GM21423 (cell line): Measurements from ENCODE around the gene EQTN.

Experiments
- ATAC-seq: cut with Tn5 transposase; IDR thresholded peaks from one replicate; pipeline ENCODE4 v1.9.1; 2021; ENCODE audit warnings: mild to moderate bottlenecking, moderate library complexity; ENCODE audit not compliant: unreplicated experiment

The EQTN gene

DNA sequence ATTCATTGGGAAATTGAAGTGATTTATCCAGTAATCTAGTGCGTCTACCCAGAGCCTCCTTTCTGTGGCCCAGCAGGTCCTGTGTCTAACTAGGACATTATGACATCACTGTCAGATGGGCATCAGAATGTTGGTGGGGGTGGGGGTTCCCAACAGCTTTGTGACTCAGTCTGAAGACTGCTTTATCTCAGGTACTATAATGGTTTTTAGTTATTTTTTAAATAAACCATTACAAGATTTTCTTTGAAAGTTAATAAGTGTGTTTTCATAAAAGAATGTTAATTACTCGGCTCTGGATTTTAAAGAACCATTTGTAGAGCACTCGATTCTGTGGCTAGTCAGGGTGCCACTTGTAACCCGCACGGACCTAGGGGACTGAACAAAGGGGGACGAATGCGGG is at the start of gene EQTN:
Gene EQTN, minus strand, starts transcription at position 101 of the 400 bp plus-strand sequence. Its CDS starts 95 bp downstream, at position 6.
- ATAC-seq = no peak

DNA sequence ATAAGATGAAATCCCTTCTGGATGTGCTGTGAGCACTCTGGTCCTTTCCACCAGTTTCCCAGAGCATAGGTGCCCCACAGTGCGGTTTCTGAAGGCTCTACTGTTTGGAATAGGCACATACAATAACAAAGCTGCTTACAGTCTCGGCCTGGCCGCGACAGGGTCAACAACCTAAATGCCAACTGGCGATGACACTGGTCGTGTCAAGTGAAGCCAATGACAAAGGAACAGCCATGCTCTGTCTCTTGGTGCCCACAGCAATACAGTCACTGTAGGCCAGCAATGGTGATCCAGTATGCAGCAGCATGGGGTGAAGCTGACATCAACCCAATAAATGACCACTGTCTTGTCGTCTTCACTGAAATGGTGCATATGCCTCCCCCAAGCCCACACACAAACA is 47.8 kb upstream of the EQTN start:
- no peak for ATAC-seq

DNA sequence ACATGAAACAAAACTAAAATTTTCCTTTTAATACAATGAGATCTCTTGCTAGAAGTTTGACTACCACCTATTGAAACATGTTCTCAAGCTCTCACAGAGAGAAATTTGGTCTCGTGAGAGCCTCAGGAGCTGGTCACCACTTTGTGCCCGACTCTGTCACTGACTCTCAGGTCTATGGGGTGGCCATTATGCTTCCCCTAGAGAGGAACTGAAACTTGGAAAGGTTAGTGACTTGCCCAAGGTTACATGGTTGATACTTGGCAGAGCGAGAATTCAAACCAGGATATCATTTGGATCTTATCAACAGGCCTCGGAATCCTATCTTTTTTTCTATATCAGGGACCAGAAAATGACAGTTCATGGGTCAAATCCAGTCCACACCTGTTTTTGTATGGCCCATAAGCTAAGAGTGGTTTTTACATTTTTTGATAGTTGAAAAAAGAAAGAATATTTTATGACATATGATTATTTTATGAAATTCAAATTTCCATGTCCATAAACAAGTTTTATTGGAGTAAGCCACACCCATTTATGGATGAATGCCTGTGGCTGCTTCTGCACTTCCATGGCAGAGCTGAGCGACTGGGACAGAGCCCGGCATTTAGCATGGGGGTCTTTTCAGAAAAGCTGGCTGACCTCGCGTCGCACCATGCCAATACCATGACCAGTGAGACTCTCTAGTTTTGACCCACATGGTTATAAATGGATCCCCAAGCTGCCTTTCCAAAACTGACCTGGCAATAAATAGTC is 44.8 kb upstream of the EQTN start:
- ATAC-seq = no peak

DNA sequence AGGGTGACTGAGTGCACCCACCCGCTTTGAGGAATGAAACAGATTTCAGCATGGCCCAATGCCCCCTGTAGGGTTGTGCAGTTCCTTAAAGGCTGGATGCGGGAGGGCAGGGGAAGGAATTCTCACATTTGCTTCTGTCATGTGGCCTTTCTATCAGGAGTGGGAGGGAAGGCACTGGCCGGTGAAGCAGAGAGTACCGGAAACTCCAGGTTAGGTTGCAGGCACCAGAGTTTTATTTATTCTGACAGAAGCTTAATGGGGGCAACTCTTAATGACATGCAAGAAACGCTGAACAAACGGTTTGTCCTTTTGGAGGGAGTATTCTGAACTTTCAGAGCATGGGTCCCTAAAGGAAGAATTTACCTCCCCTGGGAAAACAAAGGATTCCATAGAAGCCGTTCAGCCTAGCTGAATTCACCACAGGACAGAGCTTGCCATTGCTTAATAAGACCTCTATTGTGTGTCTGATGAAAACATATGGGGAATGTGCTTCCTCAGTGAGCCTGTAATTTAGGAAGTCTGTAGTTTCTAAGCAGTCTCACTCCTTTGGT is 44.1 kb upstream of the EQTN start:
- ATAC-seq = no peak

DNA sequence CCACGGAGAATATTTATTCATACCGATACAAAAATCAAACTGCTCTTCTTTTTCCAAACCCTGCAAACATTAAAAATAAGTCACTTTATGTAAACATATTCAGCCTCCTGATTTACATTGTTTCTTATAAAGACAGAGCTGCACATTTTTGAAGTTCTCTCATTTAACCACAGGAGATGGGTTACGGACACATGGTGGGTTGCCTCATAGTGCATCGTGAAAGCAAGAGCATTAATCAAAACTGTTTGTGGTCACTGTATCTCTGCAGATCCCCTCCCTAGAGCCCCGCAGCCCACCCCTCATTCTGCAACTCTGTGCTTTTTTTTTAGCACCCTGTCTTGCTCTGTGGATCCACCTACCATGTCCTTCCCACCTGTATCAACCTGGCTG is 43.3 kb upstream of the EQTN start:
- no peak for ATAC-seq

DNA sequence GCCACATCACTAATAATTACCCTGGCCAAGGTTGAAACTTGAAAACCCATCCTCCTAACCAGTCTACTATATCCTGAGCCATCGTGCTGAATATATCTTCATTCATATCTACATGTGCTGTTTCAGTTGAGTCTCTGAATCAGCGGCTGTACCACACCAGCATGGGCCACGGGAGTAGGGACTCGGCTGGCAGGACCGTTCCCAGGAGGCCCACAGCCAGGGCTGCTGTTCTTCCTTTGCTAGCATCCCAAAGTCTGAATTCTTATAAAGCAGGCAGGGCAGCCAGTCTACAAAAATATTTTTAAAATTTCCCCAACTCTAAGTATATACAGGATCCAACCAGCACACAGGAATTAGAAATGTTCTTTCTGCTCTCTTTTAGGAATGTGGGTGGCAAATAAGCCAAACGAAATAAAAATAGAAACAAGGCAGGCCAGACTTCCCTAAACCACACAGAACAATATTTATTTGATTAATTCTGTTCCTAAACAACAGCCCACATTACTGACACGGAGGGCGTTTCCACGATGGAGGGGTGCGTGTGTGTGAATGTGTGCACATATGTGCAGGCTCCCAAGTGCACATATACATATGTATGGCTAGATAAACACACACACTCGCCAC is 42.8 kb upstream of the EQTN start:
- no peak for ATAC-seq

DNA sequence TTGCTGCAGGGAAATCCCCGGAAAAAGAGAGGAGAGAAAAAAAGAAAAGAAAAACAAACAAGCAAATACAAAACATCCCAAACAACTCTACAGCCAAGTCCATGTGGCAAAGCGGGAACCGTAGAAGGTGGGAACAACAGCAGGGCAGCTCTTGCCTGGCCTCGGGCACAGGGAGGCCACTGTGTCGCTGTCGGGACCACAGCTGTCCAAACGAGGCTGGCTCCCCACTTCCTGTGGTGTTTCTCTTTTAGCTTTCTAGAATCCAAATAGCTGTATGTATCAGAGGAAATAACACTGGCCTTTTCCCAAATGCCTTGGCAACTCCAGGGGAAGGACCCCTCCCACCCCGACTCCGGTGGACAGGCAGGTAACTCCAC is 41.6 kb upstream of the EQTN start:
- ATAC-seq = no peak

DNA sequence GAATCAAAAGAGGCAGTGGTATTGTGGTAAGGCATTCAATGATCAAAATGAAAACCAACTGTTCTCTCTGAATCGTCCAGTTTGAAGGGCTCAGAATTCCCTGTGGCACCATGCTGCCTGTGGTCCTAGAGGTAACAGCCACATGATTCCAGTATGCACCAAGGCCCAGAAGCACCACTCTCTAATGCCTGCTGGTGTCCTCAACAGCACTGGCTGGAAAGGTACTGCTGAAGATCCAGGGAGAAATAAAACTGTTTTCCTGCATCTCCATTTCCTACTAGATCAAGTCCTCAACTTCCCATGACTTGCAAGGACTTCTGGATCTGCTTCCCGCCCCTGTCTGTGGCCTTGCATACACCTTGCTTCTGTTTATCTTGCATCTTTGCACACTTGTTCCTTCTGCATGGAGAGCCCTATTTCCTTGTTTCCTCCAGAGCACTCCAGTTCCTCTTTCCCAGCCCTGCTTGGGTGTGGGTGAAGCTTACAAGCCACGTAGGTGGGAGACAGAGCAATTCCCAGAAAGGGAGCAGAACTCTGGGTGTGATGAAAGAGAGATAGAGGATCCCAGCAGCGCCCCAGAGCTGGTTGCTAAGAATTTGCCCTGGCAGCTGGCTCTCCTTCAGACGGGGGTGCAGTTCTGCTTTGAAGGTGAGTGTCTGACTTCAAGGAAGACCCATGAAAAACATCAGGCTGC is 41.0 kb upstream of the EQTN start:
- no peak for ATAC-seq

DNA sequence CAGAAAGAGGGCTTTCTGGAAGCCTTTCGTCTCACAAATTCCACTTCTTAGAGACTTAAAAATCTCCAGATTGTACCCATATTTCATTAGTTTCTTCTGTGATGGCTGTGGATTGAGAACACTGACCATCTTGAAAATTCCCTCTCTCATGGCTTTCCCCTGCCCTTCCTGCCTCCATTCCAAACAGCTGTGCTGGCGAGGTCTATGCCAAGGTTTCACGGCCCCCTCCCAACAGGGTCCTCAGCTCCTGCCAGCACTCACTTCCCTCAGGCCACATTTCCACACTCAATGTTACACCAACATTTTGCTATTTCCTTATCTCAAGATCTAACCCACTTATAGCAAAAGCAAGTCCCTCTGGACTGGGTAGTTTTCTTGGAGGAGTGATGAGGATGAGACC is 40.3 kb upstream of the EQTN start:
- no peak for ATAC-seq

DNA sequence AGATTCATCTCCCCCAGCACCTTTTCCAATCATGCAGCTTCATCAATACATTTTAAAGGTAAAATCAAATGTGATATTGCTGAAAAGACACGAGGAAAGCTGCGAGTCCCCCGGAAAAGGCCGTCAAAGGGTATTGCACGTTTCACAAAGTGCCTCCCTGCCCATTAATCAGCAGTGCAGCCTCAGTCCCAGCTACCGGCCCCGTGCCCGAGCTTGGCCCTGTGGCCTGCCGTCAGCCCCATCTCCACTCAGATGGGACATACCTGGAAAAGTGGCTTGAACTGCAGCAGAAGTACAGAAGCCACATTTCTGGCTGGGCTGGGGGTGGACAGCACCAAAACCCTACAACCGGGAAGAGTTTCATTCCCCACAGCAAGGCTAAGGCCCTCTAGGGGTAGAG is 39.9 kb upstream of the EQTN start:
- no peak for ATAC-seq

DNA sequence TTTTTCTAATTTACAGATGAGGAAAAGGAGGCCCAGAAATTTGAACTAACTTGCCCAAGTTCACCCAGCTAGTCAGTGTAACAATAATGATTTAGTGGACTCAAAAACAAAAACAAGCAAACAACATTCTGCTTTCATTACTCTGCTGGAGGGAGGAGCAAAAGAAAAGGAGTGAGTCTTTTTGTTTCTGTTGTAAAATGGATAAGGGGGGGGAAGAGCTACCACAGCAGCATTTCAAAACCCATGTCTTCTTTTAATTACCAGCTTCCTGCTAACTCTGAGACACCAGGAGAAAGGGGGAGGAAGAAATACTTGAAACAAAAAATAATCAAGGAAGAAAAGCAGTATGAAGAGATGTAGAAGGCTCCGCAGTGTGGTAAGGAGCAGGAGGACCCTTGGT is 39.2 kb upstream of the EQTN start:
- ATAC-seq = no peak

DNA sequence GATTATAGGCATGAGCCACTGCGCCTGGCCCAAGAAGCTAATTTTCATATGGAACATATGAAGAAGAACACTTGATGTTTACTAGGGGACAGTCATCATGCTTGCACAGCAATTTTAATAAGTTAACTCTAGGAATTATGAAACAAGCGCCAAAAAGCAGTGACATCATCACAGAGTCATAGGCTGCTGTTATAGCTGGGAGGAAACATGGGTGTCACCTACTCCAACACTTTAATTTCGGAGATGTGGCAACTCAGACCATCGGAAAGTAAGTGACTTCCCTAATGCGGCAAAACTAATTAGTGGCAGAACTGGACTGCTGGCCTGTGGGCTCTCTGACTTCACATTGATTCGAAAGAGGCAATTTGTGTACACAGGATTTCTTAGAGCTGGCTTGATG is 38.1 kb upstream of the EQTN start:
- ATAC-seq = no peak

DNA sequence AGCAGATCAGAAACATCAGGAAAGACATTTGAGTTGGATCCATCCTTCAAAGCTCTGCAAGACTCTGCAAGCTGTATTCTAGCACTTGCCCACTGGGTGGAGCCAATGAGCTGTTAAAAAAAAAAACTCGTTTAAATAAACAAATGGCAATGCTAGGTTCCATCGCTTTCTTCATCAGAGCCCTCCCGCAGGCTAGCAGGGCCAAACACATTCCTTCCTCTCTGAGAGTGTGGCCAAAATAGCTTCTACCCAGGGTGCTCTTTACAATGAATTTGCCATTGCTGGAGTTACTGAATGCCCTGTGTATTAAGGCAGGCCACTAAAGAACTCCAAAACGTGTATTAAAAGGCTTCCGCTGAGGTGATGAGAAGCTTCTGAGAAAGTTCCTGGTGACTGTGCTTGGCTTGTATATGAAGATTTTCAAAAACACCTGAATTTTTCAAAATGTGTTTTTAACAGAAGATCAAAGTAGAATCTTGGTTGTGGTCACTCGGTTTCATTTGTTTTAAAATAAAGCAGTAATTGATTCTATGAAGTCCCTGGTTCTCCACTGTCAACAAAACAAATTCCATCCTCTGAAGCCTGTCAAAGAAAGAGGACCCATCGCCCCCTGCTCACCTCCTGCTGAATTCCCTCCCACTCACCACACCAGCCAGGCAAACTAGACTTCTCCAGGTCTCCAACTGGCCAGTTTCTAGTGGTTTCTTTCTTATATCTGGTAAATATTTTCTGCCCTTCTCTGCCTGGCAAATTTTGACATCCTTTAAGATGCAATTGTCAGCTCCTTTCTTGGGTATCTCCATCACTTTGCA is 36.5 kb upstream of the EQTN start:
- ATAC-seq = peak; percentile 75

DNA sequence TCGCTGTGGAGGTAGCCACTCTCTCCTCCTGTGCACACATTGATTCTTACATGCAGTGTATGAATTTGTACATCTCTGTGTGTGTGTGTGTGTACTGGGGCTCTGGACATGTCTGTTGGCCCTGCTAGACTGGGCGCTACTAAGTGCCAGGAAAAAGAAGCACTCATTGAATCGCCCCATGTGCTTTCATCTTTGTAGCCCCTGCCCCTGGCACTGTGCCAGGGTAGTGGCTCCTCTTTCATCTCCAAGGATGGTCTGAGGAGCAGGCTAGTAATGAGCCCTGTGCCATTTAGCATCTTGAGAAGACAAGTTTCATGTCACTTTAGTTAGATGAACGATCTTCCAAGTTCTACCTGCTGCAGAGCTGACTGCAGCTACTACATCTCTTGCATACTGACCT is 34.4 kb upstream of the EQTN start:
- no peak for ATAC-seq

DNA sequence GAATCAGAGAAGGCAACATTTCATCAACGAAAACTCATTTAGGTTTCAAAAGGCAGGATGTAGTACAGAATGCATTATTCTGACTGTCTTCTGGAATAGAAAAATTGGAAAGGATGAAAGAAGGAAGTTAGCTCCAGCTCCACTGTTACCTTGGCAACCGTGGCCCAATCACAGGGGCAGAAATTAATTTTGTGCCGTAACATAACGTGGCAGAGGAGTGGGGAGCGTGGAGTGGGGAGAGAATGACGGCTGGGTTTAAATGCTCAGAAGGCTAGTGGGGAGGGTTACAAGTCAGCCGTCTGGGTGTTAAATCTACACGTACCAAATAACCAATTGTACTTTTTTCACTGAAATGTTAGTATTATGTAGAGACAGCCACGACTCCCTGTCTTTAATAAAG is 32.3 kb upstream of the EQTN start:
- no peak for ATAC-seq

DNA sequence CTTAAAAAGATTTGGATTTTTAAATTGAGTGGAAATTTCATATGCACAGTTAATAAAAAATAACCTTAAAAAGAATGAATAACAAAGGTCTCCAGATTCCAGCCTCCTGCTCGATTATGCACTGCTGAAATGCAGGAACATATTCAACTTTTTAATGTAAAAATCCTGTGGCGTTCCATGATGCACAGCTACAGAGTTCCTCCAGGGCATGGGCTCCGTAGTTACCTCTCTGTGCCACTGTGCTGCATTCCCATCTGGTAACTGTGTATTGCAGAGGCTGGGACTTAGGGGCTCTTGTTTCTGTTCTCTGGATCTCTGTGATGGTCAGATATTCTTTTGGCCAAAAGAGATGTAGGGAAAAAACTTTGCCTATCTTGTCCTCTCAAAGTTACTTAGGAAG is 31.5 kb upstream of the EQTN start:
- ATAC-seq = no peak

DNA sequence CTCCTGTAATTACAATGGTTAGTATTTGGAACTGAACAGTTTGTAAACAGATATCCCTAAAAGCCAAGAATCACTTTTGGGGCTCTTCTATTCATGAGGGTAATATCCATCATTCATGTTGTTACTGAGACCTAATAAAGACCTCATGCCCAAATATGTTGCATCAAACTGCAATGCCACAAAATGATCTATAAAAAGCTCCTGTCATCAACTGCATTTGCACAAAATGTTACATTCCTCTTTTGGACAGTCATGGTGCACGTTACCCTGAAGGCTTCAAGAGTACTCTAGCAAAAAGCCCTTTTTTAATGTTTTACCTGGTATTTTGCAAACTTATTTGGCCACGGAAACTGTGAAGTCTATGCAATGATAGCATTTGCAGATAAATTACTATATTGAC is 14.2 kb upstream of the EQTN start:
- ATAC-seq = no peak

DNA sequence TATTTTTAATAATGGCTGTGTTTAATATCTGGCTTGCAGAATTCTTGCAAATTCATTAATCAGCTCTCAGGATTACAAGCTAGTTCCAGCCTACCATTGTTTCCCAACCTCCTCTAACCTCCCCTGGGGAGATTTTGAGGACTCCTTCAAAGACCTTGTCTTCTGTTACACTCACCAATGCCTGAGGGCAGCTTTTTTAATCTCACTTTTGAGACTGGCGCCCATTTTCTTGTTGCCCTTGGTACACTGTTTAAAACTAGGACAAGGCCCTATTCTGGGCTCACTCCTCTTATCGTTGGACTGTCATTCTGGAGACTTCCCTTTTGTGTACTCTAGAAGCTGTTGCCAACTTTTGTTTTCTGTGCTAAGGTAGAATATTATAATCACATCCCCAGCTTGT is 13.6 kb upstream of the EQTN start:
- no peak for ATAC-seq

DNA sequence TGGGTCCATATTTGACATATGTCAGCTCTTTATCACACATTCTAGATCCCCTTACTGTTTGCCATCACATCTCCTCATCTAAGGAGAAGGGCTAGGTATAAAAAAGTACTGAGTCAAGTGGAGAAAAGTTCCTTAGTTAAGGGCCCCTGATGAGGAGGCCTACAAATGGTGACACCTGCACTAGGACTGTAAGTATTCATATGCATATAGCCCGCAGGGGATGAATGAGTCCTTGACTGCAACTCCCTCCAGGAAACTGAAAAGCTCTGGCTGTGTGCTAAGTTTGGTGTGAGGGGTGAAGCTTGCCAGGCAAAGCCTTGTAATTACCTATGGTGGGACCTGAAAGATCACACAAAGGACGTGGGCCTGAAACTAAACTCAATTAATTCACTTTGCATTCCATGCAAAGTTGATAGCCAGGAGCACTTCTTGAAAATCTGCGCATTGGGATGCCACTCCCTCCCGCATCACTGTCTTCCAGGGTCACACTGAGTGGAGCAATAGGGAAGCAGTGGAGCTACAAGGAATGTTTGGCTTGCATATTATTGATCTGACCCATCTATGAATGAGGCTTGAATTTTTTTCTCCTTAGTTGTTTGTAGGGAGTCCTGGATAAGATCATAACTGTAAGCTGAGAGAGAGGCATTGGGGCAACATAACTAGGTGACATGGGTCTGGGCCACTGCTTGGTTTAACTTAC is 11.9 kb upstream of the EQTN start:
- ATAC-seq = no peak

DNA sequence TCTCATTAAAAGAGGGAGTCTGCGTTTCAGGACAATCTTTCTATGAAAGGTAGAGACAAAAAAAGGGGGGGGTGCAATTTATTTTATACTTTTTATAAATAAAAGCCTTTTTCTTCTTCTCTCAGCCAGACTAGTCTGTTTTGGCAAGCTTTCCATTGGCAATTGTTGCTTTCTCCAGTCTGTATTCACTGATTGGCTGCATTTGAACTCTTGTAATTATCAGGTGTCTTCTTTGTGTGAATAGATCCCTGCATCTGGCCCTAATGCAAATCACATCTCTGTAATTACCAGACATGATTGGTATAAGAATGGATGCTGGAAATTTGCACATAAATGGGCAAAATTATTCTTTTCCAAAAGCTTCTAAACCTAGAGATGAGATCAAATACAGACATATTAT is 7.6 kb upstream of the EQTN start:
- no peak for ATAC-seq

DNA sequence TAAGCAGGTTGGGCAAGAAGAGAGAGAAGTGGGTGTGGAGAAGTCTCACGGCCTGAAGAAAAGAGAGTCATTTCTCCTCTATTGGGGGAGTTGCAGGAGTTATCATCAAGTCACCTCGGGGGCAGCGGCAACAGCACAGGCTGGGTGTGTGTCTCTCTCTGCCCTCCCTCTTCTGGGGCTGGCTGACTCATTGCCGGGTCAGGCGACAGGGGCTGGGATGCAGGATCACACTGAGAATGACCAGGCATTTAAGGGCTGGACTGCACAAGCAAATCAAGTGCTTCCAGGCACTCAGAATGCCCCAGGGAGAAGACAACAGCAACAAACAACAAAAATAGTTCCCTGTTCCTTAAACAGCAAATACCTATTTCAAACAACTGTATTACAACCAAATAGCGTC is 6.3 kb upstream of the EQTN start:
- ATAC-seq = no peak
